IPS-15b (cell line): ENCODE results near the gene TBX10.
"Not testable (repeated sequence)": the region's sequence is repeated elsewhere in the genome, so short reads cannot be mapped to it uniquely, and the experiment has no call there.

Source experiments
- H3K27me3 ChIP-seq: one replicate; pipeline ENCODE4 v1.6.1; 2013; ENCODE audit warnings: low read length; ENCODE audit not compliant: control insufficient read depth, insufficient read depth
- H3K36me3 ChIP-seq: one replicate; pipeline ENCODE4 v1.6.1; 2013; ENCODE audit warnings: low read length; ENCODE audit not compliant: control insufficient read depth, insufficient read depth
- H3K4me1 ChIP-seq: one replicate; pipeline ENCODE4 v1.6.1; 2013; ENCODE audit warnings: mild to moderate bottlenecking, low read length; ENCODE audit not compliant: control insufficient read depth, insufficient read depth
- H3K4me3 ChIP-seq: one replicate; pipeline ENCODE4 v1.5.1; 2013; ENCODE audit warnings: low read depth, low read length
- H3K9ac ChIP-seq: one replicate; pipeline ENCODE4 v1.6.1; 2013; ENCODE audit warnings: low read depth, mild to moderate bottlenecking, low read length
- H3K9me3 ChIP-seq: one replicate; pipeline ENCODE4 v1.6.1; 2013; ENCODE audit warnings: mild to moderate bottlenecking, low read length; ENCODE audit not compliant: control insufficient read depth, insufficient read depth

The TBX10 gene

DNA sequence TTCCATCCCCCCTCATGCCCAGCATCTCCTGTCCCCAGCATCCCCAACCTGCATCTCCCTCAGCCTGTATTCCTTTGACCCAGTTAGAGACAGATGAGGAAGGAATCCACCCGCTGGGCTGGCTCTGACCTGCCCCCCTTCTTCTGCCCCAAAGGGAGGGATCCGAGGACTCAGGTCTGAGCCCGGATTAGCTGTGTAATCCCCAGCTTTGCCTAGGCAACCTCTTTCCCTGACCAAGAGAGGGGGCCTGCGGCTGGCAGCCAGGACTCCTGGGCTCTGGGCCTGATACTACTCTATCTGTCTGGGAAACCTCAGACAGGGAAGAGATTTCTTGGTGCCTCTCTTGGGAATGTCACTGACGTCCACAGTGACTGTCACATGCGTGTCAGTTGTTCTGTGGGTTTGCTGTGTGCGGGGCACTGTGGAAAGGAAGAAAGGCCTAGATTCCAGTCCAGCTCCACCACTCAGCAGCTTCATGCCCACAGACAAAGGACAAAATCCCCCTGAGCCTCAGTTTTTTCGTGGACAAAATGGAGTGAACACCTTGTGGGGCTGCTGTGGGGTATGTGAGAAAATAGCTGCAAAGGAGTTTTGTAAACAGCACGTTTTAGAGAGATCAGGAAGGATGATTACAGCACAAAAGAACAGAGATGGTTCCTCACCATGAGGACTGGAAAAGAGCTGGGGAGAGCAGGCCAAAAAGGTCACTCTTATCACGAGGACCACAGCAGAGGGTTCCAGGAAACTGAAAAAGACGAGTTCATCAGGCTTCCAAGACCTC, 34.1 kb downstream of the TBX10 start:
- Histone ChIP-seq H3K27me3 (peaks cover 2% of the 10 kb centered on the region), H3K9me3 (no peaks in the 10 kb centered on the region), H3K4me1 (peaks cover 27% of the 10 kb centered on the region), H3K9ac (no peak overlapping the region), H3K36me3 (peaks cover 21% of the 10 kb centered on the region), H3K4me3 (peak overlapping the region; percentile 88)

DNA sequence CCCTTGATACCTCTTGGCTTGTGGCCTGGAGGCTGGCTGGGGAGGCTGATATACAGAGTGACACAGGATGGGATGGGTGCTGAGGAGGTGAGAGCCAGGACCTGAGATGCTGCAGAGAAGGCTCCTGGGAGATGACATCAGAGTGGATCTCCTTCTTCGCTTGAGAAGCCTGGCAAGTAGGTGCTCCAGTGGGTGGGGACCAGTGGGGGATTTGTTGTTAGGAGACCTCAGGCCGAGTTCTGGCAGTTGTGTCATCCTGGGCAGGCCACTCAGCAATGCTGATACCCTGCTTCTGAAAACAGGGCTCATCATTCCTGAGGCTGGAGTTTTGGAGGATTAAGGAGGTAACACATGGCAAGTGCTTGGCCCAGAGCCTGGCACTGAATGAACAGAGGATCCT, 34.7 kb downstream of the TBX10 start:
- peaks cover 27% of the 10 kb centered on the region for H3K4me1 ChIP-seq
- H3K36me3 ChIP-seq: peaks cover 16% of the 10 kb centered on the region
- peaks cover 2% of the 10 kb centered on the region for H3K27me3 ChIP-seq
- peak overlapping the region; percentile 16 for H3K4me3 ChIP-seq
- H3K9me3 ChIP-seq: no peaks in the 10 kb centered on the region
- no peak overlapping the region for H3K9ac ChIP-seq

DNA sequence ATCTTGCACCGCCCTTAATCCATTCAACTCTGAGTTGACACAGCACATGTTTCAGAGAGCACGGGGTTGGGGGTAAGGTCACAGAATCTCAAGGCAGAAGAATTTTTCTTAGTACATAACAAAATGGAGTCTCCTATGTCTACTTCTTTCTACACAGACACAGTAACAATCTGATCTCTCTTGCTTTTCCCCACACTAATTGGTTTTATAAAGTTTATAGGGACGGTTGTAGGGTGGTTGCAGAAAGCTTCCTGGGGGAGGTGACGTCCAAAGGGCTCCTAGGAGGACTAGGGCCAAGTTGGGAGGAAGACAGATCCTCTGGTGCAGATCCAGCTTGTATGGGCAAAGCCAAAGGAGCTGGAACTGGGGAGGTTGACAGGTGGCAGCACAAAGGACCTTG, 35.4 kb downstream of the TBX10 start:
- not testable (repeated sequence) for H3K9me3 ChIP-seq, H3K27me3 ChIP-seq
- peak overlapping the region; percentile 56 for H3K9ac ChIP-seq
- peak overlapping the region; percentile 16 for H3K4me3 ChIP-seq
- H3K36me3 ChIP-seq: peaks cover 10% of the 10 kb centered on the region
- H3K4me1 ChIP-seq: peaks cover 27% of the 10 kb centered on the region

DNA sequence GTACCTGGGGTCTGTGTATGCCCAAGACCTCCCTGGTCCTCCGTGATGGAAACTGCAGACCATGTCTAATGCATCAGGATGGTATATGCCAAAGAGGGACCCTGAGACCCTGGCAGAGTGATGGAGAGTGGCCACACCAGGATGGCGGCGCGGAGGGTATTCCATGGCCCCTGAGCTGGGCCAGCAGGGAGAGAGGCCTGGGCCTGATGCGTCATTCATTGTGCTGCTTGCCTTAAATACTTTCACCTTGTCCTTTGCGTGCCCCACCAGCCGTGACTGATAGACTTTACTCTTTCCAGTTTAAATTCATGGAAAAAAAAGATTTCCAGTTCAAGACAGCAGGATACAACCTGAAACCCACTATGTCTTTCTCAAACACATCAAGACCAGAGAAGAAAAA, 38.5 kb downstream of the TBX10 start:
- H3K4me1 ChIP-seq: peaks cover 27% of the 10 kb centered on the region
- no peak overlapping the region for H3K9ac ChIP-seq
- no peak overlapping the region for H3K4me3 ChIP-seq

DNA sequence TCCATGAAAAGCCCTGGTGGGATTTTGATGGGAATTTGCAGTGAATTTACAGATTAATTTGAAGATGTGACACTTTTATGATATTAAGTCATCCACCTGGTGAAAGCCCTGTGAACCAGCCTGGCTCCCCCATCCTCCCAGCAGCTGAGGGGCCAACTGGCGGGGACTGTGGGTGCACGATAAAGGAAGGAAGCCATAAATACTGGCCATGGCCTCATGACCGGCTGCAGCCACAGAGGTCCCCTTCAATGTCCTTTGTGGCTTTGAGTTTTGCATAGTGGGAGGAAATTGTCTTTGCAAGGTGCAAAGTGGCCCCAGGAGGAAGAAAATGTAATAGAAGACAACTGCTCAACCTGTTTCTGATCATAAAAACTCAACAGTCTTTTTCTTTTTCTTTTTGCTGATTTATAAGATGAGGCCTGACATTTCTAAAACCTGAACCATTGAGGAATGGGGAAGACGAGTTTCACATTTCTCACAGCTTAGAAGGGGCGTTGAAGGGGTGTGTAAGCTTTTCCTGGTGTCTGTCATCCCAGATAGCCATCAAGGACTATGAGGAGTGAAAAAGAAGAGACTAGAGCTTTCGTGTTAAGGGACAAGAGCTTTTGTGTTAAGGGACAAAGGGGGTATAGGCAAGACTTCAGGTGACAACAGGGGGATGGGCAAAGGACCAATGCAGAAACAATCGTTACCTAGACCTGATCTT, 39.1 kb downstream of the TBX10 start:
- no peaks in the 10 kb centered on the region for H3K9me3 ChIP-seq
- no peak overlapping the region for H3K4me3 ChIP-seq
- H3K9ac ChIP-seq: no peak overlapping the region
- H3K4me1 ChIP-seq: peaks cover 23% of the 10 kb centered on the region
- no peaks in the 10 kb centered on the region for H3K36me3 ChIP-seq
- peaks cover 2% of the 10 kb centered on the region for H3K27me3 ChIP-seq

More for the DNA sequence above, 38.5 kb downstream of the TBX10 start:
- no peaks in the 10 kb centered on the region for H3K36me3 ChIP-seq
- no peaks in the 10 kb centered on the region for H3K9me3 ChIP-seq
- H3K27me3 ChIP-seq: peaks cover 2% of the 10 kb centered on the region

DNA sequence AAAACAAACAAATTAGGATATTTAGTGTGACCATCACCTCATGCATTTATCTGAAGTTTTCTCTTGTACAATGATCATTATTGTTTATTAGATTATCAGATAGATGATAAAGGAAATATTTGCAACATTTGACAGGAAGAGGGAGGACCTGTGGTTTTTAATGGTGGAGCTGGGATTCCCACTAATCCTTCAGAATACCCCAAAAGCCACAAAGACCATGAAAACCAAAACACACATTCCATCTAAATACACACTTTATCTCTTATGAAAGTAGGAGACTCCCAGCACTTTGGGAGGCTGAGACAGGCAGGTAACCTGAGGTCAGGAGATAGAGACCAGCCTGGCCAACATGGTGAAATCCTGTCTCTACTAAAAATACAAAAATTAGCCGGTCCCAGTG, 40.4 kb downstream of the TBX10 start:
- no peak overlapping the region for H3K4me3 ChIP-seq
- H3K9me3 ChIP-seq: no peaks in the 10 kb centered on the region
- no peaks in the 10 kb centered on the region for H3K27me3 ChIP-seq
- peaks cover 9% of the 10 kb centered on the region for H3K4me1 ChIP-seq
- H3K9ac ChIP-seq: no peak overlapping the region
- no peaks in the 10 kb centered on the region for H3K36me3 ChIP-seq

DNA sequence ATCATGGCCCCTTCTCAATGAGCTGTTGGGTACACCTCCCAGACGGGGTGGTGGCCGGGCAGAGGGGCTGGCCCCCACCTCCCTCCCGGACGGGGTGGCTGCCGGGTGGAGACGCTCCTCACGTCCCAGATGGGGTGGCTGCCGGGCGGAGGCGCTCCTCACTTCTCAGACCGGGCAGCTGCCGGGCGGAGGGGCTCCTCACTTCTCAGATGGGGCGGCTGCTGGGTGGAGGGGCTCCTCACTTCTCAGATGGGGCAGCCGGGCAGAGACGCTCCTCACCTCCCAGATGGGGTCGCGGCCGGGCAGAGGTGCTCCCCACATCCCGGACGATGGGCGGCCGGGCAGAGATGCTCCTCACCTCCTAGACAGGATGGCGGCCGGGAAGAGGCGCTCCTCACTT, 41.6 kb downstream of the TBX10 start:
- not testable (repeated sequence) for H3K9ac ChIP-seq, H3K27me3 ChIP-seq, H3K9me3 ChIP-seq, H3K4me3 ChIP-seq, H3K36me3 ChIP-seq
- H3K4me1 ChIP-seq: peaks cover 10% of the 10 kb centered on the region

DNA sequence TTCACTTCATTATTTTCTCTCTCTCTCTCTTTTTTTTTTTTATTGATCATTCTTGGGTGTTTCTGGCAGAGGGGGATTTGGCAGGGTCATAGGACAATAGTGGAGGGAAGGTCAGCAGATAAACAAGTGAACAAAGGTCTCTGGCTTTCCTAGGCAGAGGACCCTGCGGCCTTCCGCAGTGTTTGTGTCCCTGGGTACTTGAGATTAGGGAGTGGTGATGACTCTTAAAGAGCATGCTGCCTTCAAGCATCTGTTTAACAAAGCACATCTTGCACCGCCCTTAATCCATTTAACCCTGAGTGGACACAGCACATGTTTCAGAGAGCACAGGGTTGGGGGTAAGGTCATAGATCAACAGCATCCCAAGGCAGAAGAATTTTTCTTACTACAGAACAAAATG, 42.1 kb downstream of the TBX10 start:
- not testable (repeated sequence) for H3K36me3 ChIP-seq, H3K4me3 ChIP-seq, H3K9ac ChIP-seq, H3K27me3 ChIP-seq, H3K9me3 ChIP-seq, H3K4me1 ChIP-seq

DNA sequence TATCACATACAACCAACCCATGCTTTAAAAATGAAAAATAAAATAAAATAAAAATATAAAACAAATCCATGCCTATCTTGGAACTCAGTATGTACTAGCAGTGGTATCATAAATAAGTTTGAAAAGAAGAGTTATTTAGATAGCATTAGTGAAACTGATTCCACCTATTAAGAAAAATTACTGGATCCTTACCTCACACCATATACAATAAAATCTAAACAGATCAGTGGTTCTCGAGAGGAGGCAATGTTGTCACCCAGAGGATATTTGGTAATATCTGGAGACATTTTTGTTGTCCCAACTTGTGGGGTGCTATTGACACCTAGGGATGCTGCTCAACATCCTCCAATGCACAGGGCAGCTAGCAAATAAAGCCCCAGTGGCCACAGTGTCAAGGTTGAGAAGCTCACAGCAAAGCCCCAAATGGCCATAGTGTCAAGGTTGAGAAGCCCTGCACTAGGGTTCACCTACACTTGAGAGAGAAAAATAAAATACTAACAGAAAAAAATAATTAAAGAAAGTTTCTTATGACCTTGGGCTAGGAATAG, 42.7 kb downstream of the TBX10 start:
- H3K9me3 ChIP-seq: no peaks in the 10 kb centered on the region
- no peak overlapping the region for H3K9ac ChIP-seq
- no peak overlapping the region for H3K4me3 ChIP-seq
- no peaks in the 10 kb centered on the region for H3K36me3 ChIP-seq
- no peaks in the 10 kb centered on the region for H3K27me3 ChIP-seq
- peaks cover 4% of the 10 kb centered on the region for H3K4me1 ChIP-seq

DNA sequence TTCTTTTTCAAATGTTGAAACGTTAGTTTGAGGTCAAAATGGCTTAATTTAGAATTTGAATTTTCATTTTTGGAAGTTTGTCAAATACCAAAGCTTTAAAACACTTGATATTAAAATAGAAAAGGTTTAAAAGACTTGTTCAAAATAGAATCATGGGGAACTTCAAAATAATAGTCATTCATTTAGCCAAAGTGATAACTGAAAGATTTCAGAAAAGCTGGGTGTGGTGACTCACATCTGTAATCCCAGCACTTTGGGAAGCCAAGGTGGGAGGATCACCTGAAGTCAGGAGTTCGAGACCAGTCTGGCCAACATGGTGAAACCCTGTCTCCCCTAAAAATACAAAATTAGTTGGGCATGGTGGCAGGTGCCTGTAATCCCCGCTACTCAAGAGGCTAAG, 45.1 kb downstream of the TBX10 start:
- Histone ChIP-seq H3K4me1 (peaks cover 4% of the 10 kb centered on the region), H3K27me3 (no peaks in the 10 kb centered on the region), H3K36me3 (no peaks in the 10 kb centered on the region), H3K4me3 (no peak overlapping the region), H3K9ac (no peak overlapping the region), H3K9me3 (no peaks in the 10 kb centered on the region)

DNA sequence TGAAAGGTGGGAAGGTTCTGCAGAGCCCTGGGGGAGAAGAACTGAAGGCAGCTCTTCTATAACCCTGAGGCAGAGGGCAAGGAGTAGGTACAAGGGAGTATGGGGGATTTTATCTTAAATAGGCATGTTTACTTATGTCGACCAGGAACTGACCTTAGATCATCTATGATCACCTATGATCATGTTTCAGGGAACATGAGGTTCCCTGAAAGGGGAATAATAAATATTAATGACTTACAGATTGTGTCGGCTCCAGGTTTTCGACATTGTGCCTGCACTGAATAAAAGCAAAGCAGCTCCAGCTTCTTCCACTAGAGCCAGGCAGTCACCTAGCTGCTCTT, 46.0 kb downstream of the TBX10 start:
- H3K9me3 ChIP-seq: no peaks in the 10 kb centered on the region
- no peaks in the 10 kb centered on the region for H3K36me3 ChIP-seq
- no peak overlapping the region for H3K4me3 ChIP-seq
- H3K27me3 ChIP-seq: no peaks in the 10 kb centered on the region
- H3K9ac ChIP-seq: no peak overlapping the region
- peaks cover 4% of the 10 kb centered on the region for H3K4me1 ChIP-seq
